Common myeloid progenitor, CD34-positive (primary cell): Measurements from ENCODE around the gene PMEPA1.

Experiments
- CTCF ChIA-PET: fragments of 350-600 bp; sonication (Branson Sonifier 250); formaldehyde crosslinking; loops from one replicate; lab custom pipeline; 2021; ENCODE audit warnings: antibody characterized with exemption; lab: Charles Lee
- POLR2A ChIA-PET: fragments of 350-600 bp; sonication (Branson Sonifier 250); formaldehyde crosslinking; loops from one replicate; lab custom pipeline; 2021; ENCODE audit warnings: antibody characterized with exemption; lab: Charles Lee
- DNase-seq, 3 donors: peaks; one replicate each; pipeline versions ENCODE4 v3.0.0 to v3.0.0-alpha.2; 2013
- H3K27ac ChIP-seq, 2 experiments: 1 replicate in 1 of 2; 2 replicates in 1 of 2; pipeline ENCODE4 v1.7.0; 2013; ENCODE audit warnings: inconsistent platforms in 2 of 2, low read length in 2 of 2, mild to moderate bottlenecking in 2 of 2, low read depth in 1 of 2, moderate library complexity in 1 of 2; ENCODE audit not compliant: severe bottlenecking in 2 of 2, insufficient read depth in 1 of 2, poor library complexity in 1 of 2
- H3K27me3 ChIP-seq, 5 experiments: replicated peaks in 2 of 5; 1 replicate in 3 of 5; 2 replicates in 2 of 5; pipeline versions ENCODE4 v1.6.1 to v1.7.0; 2013; ENCODE audit warnings: low read length in 4 of 5, mild to moderate bottlenecking in 2 of 5, moderate library complexity in 2 of 5, inconsistent platforms in 1 of 5; ENCODE audit not compliant: insufficient read depth in 5 of 5, control insufficient read depth in 4 of 5
- H3K36me3 ChIP-seq, 4 experiments: 1 replicate in 2 of 4; 2 replicates in 2 of 4; pipeline versions ENCODE4 v1.6.1 to v1.7.0; 2013; ENCODE audit warnings: low read length in 3 of 4, control low read depth in 1 of 4, mild to moderate bottlenecking in 1 of 4; ENCODE audit not compliant: control insufficient read depth in 4 of 4, insufficient read depth in 4 of 4
- H3K4me1 ChIP-seq, 4 experiments: 1 replicate in 3 of 4; 2 replicates in 1 of 4; pipeline versions ENCODE4 v1.6.1 to v1.7.1; 2013; ENCODE audit warnings: low read length in 3 of 4, mild to moderate bottlenecking in 3 of 4, control low read depth in 1 of 4, inconsistent platforms in 1 of 4, moderate library complexity in 1 of 4; ENCODE audit not compliant: control insufficient read depth in 4 of 4, insufficient read depth in 4 of 4; ENCODE audit errors: control extremely low read depth in 1 of 4
- H3K4me3 ChIP-seq, 7 experiments: 1 replicate in 4 of 7; 2 replicates in 3 of 7; pipeline versions ENCODE4 v1.5.1 to v1.7.0; 2013; ENCODE audit warnings: mild to moderate bottlenecking in 7 of 7, low read length in 6 of 7, moderate library complexity in 6 of 7, inconsistent platforms in 2 of 7, low read depth in 2 of 7, control low read depth in 1 of 7; ENCODE audit not compliant: insufficient read depth in 4 of 7, control insufficient read depth in 1 of 7; ENCODE audit errors: extremely low read depth in 1 of 7
- H3K9me3 ChIP-seq, 5 experiments: 1 replicate in 4 of 5; 2 replicates in 1 of 5; pipeline versions ENCODE4 v1.6.1 to v1.7.1; 2013; ENCODE audit warnings: low read length in 4 of 5, mild to moderate bottlenecking in 2 of 5, inconsistent platforms in 1 of 5, low read depth in 1 of 5, moderate library complexity in 1 of 5; ENCODE audit not compliant: control insufficient read depth in 4 of 5, insufficient read depth in 2 of 5; ENCODE audit errors: control extremely low read depth in 1 of 5
- WGBS: methylation state at CpG from one replicate; pipeline ENCODE4 v1.1.5; 2013; ENCODE audit not compliant: insufficient coverage; 5-methylcytosine and 5-hydroxymethylcytosine counted together

The PMEPA1 gene

DNA sequence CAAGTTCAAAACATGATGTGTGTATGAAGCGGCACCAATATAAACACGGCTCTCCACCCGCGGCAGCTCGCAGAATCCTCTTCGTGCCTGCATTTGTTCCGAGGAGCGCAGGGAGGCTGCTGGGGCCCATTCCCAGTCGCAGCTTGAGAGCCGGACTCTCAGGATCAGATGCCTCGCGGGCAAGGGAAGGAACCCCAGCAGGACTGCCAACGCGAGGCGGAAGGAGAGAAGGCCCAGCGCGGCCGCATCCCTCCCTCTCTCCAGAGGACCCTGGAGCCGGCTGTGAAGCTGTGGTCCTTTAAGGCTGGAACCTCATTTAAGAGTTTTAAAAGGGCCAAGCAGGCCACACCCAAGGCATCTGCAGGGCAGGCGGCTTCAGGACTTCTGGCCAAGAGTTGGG is 45.3 kb downstream of the PMEPA1 start:
- H3K27ac ChIP-seq, result no peak overlapping the region

DNA sequence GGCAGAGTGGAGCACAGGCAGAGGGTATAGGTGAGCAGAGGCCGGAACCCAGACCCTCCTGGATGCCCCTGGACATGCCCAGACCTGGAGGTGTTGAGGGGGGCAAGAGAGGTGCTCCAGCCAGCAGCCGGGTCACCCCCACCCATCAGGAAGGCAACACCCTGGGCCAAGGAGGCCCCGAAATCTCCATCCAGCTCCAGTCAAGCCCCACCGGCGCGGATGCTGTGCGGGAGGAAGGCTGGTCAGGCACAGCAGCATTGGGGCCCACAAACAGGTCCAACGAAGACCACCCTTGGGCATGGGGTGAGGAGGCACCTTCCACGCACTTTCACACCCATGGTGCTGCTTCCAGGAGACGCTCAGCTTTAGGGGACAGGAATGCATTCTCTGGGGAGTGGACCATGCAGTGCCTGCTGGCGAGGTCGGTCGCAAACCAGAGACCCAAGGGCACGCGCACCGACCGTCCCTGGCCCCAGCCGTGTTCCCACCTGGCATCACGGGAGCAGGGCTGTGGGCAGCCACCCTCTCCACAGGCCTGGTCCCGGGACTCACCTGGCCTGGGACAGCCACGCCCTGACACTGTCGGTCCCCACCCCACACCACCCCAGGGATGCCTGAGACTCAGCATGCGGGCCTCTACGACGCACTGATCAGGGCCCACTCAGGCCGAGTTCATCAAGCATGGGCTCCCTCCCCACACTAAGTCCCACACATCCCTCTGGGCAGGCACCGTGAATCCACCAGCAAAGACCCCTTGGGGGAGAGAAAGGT is 45.9 kb downstream of the PMEPA1 start:
- Histone ChIP-seq H3K27ac (no peak overlapping the region), H3K9me3 (no peaks in the 10 kb centered on the region), H3K4me3 (no peak overlapping the region), H3K36me3 (no peaks in the 10 kb centered on the region), H3K4me1 (no peaks in the 10 kb centered on the region), H3K27me3 (no peaks in the 10 kb centered on the region)
- ChIA-PET POLR2A (no interaction called here), CTCF (interaction anchor here (1.3 kb wide), 1 partner anchor 73 kb away, joined by 3 read pairs; no protein-coding TSS in a partner anchor)
- 97% methylated on average over 22 of the region's 27 CpGs for WGBS
- DNase-seq, result no peak

More for the DNA sequence above, 45.3 kb downstream of the PMEPA1 start:
- Histone ChIP-seq H3K9me3 (no peaks in the 10 kb centered on the region), H3K4me1 (no peaks in the 10 kb centered on the region), H3K36me3 (no peaks in the 10 kb centered on the region), H3K27me3 (no peaks in the 10 kb centered on the region), H3K4me3 (no peak overlapping the region)
- ChIA-PET CTCF (interaction anchor here (1.3 kb wide), 1 partner anchor 74 kb away, joined by 3 read pairs; no protein-coding TSS in a partner anchor), POLR2A (no interaction called here)
- 92% methylated on average over 14 of the region's 20 CpGs for WGBS
- no peak for DNase-seq

DNA sequence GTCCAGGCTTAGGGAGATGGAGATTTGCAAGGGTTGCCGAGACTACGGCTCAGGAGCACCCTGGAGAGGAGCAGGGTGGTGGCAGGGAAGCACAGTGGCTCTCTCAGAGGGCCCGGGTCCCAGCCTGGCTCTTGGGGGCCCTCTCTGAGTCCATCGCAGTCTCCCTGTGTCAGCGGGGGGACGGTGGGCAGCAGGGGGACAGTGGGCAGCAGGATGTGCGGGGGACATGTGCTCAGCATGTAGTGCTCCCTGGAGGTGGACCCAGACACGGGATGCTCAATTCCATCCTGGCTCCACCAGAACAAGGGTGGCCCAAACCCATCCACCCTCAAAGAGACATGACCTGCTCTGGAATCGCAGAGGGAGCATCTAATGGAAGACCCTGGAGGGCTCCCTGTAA is 46.6 kb downstream of the PMEPA1 start:
- DNase-seq, result no peak
- 100% methylated on average over 2 of the region's 9 CpGs for WGBS
- CTCF ChIA-PET, result no interaction called here
- POLR2A ChIA-PET, result no interaction called here
- no peaks in the 10 kb centered on the region for H3K27me3 ChIP-seq
- no peak overlapping the region for H3K4me3 ChIP-seq
- no peaks in the 10 kb centered on the region for H3K4me1 ChIP-seq
- no peaks in the 10 kb centered on the region for H3K9me3 ChIP-seq
- H3K27ac ChIP-seq, result no peak overlapping the region
- H3K36me3 ChIP-seq, result peaks cover 0 to under 1% (median 0%) of the 10 kb centered on the region in 4 experiments

DNA sequence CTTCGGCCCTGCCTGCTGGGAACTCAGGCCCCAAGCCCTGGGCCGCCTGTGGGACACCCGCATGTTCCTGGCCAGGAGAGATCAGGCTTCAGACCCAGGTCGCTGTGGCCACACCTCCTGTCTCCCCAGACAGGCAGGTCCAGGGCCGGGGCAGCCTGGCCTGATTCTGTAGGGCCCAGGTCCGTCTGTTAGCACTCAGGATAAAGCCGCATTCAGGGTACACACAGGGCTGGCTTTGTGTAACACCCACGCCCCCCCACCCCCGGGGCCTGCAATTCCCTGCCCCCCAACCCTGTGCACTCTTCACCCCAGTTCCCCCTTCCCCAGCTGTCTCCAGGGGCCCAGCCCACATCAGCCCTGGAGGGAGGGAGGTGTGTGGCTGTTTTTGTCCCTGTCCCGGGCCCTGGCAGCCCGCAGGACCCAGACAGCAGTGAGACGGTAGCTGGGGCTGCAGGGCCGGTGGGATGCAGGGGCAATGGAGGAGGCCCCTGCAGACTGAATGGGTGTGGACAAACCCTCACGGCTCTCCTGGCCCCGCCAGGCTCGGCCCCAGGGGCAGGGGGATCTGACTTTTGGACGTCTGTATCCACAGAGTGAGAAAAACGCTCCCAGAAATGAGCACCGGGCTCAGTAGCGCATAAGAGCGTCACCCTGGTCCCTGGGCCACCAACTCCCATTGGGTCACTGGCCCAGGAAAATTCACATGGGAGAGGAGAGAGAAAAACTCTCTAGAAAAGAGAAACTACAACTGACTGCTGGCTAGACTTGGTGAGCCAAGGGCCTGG is 47.2 kb downstream of the PMEPA1 start:
- ChIA-PET POLR2A (no interaction called here), CTCF (no interaction called here)
- Histone ChIP-seq H3K27ac (no peak overlapping the region), H3K36me3 (peaks cover 0 to 3% (median 0%) of the 10 kb centered on the region in 4 experiments), H3K9me3 (no peaks in the 10 kb centered on the region), H3K4me3 (no peak overlapping the region), H3K4me1 (no peaks in the 10 kb centered on the region), H3K27me3 (no peaks in the 10 kb centered on the region)
- WGBS, result 98% methylated on average over 15 of the region's 21 CpGs
- no peak for DNase-seq

DNA sequence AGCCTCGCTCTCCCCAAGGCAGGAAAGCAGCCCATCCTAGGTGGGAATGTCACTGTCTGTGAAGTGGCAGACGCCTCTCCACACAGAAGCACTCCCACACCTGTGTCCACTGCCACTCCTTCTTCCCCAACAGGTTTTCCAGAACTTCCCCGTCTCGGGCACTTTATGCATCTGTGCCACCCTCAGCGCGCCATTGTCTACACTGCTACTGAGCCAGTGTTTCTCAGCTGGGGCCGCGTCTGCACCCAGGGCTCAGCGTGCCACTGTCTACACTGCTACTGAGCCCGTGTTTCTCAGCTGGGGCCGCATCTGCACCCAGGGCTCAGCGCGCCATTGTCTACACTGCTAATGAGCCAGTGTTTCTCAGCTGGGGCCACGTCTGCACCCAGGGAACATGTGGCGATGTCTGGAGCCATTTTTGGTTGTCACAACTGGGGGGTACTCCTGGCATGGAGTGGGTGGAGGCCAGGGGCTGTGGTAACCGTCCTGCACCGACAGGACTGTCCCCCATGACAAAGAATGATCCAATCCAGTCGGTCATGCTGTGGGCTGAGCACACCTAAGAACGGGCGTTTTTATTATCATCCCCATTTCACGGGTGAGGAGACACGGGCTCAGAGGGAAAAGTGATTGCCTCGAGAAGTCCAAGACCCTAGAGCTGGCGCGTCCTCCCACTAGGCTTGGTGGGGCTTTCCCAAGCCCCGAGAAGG is 47.9 kb downstream of the PMEPA1 start:
- DNase-seq, result no peak
- Histone ChIP-seq H3K27ac (no peak overlapping the region), H3K4me3 (no peak overlapping the region), H3K9me3 (no peaks in the 10 kb centered on the region), H3K27me3 (no peaks in the 10 kb centered on the region), H3K4me1 (no peaks in the 10 kb centered on the region), H3K36me3 (peaks cover 0 to 3% (median 0%) of the 10 kb centered on the region in 4 experiments)
- POLR2A ChIA-PET, result no interaction called here
- CTCF ChIA-PET, result no interaction called here
- 96% methylated on average over 25 of the region's 26 CpGs for WGBS

DNA sequence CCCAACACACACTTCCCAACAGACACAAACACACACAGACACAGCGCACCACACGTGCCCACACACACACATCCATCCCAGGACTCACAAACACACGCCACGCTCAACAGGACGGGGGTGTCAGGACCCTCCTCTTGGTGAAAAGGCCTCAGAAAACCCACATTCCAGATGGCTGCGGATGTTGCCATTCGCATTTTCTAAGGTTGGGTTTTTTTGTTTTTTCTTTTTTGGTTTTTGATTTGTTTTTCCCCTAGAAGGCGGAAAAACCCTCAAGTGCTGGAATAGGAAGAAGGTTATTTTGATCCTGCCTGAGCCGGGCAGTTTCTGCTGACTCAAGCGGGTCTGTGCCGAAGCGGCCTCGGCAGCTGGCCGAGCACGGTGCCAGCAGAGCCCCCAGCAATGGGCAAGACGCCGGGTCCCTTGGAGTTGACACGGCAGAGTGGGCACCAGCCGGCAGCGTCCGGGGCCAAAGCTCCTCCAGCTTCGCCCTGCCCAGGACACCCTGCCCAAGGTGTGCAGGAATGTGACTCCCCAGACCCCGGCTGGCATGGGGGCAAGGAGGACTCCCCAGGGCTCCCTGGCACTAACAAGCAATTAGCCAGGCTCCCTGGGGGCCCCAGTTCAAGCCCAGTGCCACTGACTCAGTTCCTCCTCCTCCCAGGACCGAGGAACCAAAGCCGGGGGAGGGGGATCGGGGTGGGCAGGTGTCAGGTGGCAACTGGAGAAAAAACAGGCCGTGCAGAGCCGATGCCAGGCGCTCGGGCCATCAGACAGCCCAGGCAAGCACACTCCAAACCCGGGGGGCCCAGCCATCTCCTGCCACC is 48.7 kb downstream of the PMEPA1 start:
- DNase-seq, result no peak
- peaks cover 0 to 3% (median 0%) of the 10 kb centered on the region in 4 experiments for H3K36me3 ChIP-seq
- no peak overlapping the region for H3K27ac ChIP-seq
- no peaks in the 10 kb centered on the region for H3K9me3 ChIP-seq
- no peak overlapping the region for H3K4me3 ChIP-seq
- CTCF ChIA-PET, result no interaction called here
- no peaks in the 10 kb centered on the region for H3K4me1 ChIP-seq
- no peaks in the 10 kb centered on the region for H3K27me3 ChIP-seq
- 97% methylated on average over 31 of the region's 31 CpGs for WGBS
- POLR2A ChIA-PET, result no interaction called here
